H9 (cell line): ENCODE results near the gene ZC3H18. TPM values are rescaled to one million over a fixed set of nuclear protein-coding genes. Genes with fewer than 3 reads are reported as not detected.

ENCODE experiments used
- DNase-seq: peaks from one replicate; pipeline ENCODE4 v3.0.0-alpha.2; 2017
- H2AFZ ChIP-seq: one replicate; pipeline ENCODE4 v1.6.1; 2013; ENCODE audit warnings: mild to moderate bottlenecking, low read length, control low read depth, moderate library complexity
- H2AK5ac ChIP-seq: 2 replicates; pipeline ENCODE4 v1.6.1; 2013; ENCODE audit warnings: low read length, control low read depth, mixed read lengths; ENCODE audit not compliant: insufficient read length
- H2BK120ac ChIP-seq: one replicate; pipeline ENCODE4 v1.6.1; 2013; ENCODE audit warnings: low read depth, mild to moderate bottlenecking, low read length, control low read depth, inconsistent platforms; ENCODE audit not compliant: poor library complexity, severe bottlenecking
- H2BK12ac ChIP-seq: 2 replicates; pipeline ENCODE4 v1.6.1; 2013; ENCODE audit warnings: low read length, control low read depth, mixed read lengths, low read depth; ENCODE audit not compliant: insufficient read length
- H2BK15ac ChIP-seq: 2 replicates; pipeline ENCODE4 v1.6.1; 2013; ENCODE audit warnings: low read depth, low read length, control low read depth
- H2BK20ac ChIP-seq: one replicate; pipeline ENCODE4 v1.6.1; 2013; ENCODE audit warnings: low read depth, mild to moderate bottlenecking, low read length, control low read depth, inconsistent platforms; ENCODE audit not compliant: poor library complexity, severe bottlenecking
- H2BK5ac ChIP-seq: 2 replicates; pipeline ENCODE4 v1.6.1; 2013; ENCODE audit warnings: low read length, control low read depth, mixed read lengths; ENCODE audit not compliant: insufficient read length
- H3K14ac ChIP-seq: 2 replicates; pipeline ENCODE4 v1.6.1; 2013; ENCODE audit warnings: low read length, control low read depth; ENCODE audit not compliant: insufficient read depth
- H3K18ac ChIP-seq: 2 replicates; pipeline ENCODE4 v1.6.1; 2013; ENCODE audit warnings: low read depth, mild to moderate bottlenecking, mixed read lengths, low read length, control low read depth; ENCODE audit not compliant: insufficient read length
- H3K23ac ChIP-seq: 2 replicates; pipeline ENCODE4 v1.6.1; 2013; ENCODE audit warnings: low read length, control low read depth, mixed read lengths, low read depth; ENCODE audit not compliant: insufficient read length
- H3K23me2 ChIP-seq: 2 replicates; pipeline ENCODE4 v1.6.1; 2013; ENCODE audit warnings: low read depth, mild to moderate bottlenecking, mixed read lengths, low read length, control low read depth; ENCODE audit not compliant: insufficient read length, poor library complexity, severe bottlenecking
- H3K27ac ChIP-seq: 2 replicates; pipeline ENCODE4 v1.5.1; 2013; ENCODE audit warnings: low read length, control low read depth, mixed read lengths, low read depth; ENCODE audit not compliant: insufficient read length
- H3K27me3 ChIP-seq: 2 replicates; pipeline ENCODE4 v1.6.1; 2013; ENCODE audit warnings: low read length, control low read depth, inconsistent platforms; ENCODE audit not compliant: insufficient read depth
- H3K4ac ChIP-seq: 2 replicates; pipeline ENCODE4 v1.6.1; 2013; ENCODE audit warnings: low read depth, mild to moderate bottlenecking, control low read depth, inconsistent platforms, low read length, moderate library complexity
- H3K4me1 ChIP-seq: 2 replicates; pipeline ENCODE4 v1.6.1; 2013; ENCODE audit warnings: low read length, control low read depth, inconsistent platforms; ENCODE audit not compliant: insufficient read depth
- H3K4me2 ChIP-seq: 2 replicates; pipeline ENCODE4 v1.6.1; 2013; ENCODE audit warnings: low read length, control low read depth, mixed read lengths; ENCODE audit not compliant: insufficient read length, insufficient read depth
- H3K56ac ChIP-seq: 2 replicates; pipeline ENCODE4 v1.6.1; 2013; ENCODE audit warnings: low read depth, mild to moderate bottlenecking, mixed read lengths, low read length, control low read depth; ENCODE audit not compliant: insufficient read length
- H3K79me1 ChIP-seq: 2 replicates; pipeline ENCODE4 v1.6.1; 2013; ENCODE audit warnings: low read depth, mild to moderate bottlenecking, moderate library complexity, low read length, control low read depth, inconsistent platforms; ENCODE audit not compliant: insufficient read depth, poor library complexity, severe bottlenecking
- H3K79me2 ChIP-seq: 2 replicates; pipeline ENCODE4 v1.6.1; 2013; ENCODE audit warnings: low read length, control low read depth, inconsistent platforms; ENCODE audit not compliant: insufficient read depth
- H3K9ac ChIP-seq: 2 replicates; pipeline ENCODE4 v1.6.1; 2013; ENCODE audit warnings: low read length, control low read depth, mixed read lengths; ENCODE audit not compliant: insufficient read length; ENCODE audit errors: extremely low read depth
- H3K9me3 ChIP-seq: one replicate; pipeline ENCODE4 v1.6.1; 2013; ENCODE audit warnings: low read depth, low read length, inconsistent platforms; ENCODE audit not compliant: control insufficient read depth
- H3T11ph ChIP-seq: one replicate; pipeline ENCODE4 v1.6.1; 2013; ENCODE audit warnings: mild to moderate bottlenecking, low read length, control low read depth, inconsistent platforms
- H4K20me1 ChIP-seq: one replicate; pipeline ENCODE4 v1.6.1; 2013; ENCODE audit not compliant: control insufficient read depth, insufficient read length, insufficient read depth
- H4K5ac ChIP-seq: 2 replicates; pipeline ENCODE4 v1.6.1; 2013; ENCODE audit warnings: low read depth, mild to moderate bottlenecking, mixed read lengths, low read length, control low read depth; ENCODE audit not compliant: insufficient read length
- H4K8ac ChIP-seq: replicated peaks from 2 replicates; pipeline ENCODE4 v1.6.1; 2013; ENCODE audit warnings: low read length, control low read depth, mixed read lengths, low read depth; ENCODE audit not compliant: insufficient read length
- H4K91ac ChIP-seq: 2 replicates; pipeline ENCODE4 v1.6.1; 2013; ENCODE audit warnings: low read depth, mild to moderate bottlenecking, moderate library complexity, mixed read lengths, low read length, control low read depth; ENCODE audit not compliant: insufficient read length
- H3K27ac Mint-ChIP-seq, 3 experiments: 2 replicates in 2 of 3; 3 replicates in 1 of 3; pipeline ENCODE4 v1.8.0; 2020 to 2021; ENCODE audit warnings: mixed read lengths in 3 of 3, mild to moderate bottlenecking in 1 of 3, moderate library complexity in 1 of 3
- H3K27me3 Mint-ChIP-seq: 2 replicates; pipeline ENCODE4 v1.8.0; 2021; ENCODE audit warnings: low read depth, mild to moderate bottlenecking, moderate library complexity, mixed read lengths
- H3K36me3 Mint-ChIP-seq, 3 experiments: 2 replicates in 2 of 3; 3 replicates in 1 of 3; pipeline ENCODE4 v1.8.0; 2020 to 2021; ENCODE audit warnings: low read depth in 3 of 3, mixed read lengths in 3 of 3; ENCODE audit not compliant: insufficient read depth in 1 of 3
- H3K4me1 Mint-ChIP-seq, 2 experiments: 2 replicates each; pipeline ENCODE4 v1.8.0; 2020; ENCODE audit warnings: mixed read lengths in 2 of 2
- H3K4me3 Mint-ChIP-seq, 2 experiments: 2 replicates in 1 of 2; 3 replicates in 1 of 2; pipeline ENCODE4 v1.8.0; 2020 to 2021; ENCODE audit warnings: mild to moderate bottlenecking in 2 of 2, mixed read lengths in 2 of 2, moderate library complexity in 1 of 2
- H3K9me3 Mint-ChIP-seq, 2 experiments: 2 replicates in 1 of 2; 3 replicates in 1 of 2; pipeline ENCODE4 v1.8.0; 2020; ENCODE audit warnings: mild to moderate bottlenecking in 2 of 2, mixed read lengths in 2 of 2, moderate library complexity in 1 of 2
- CTCF ChIP-seq: fragments of 200-600 bp; sonication (generic); conservative IDR thresholded peaks from 3 replicates; pipeline ENCODE4 v1.8.0; 2021; ENCODE audit warnings: antibody characterized with exemption, mild to moderate bottlenecking
- whole genome bisulfite sequencing: extraction: QIAGEN DNeasy Blood & Tissue Kit; methylation state at CpG from one replicate; pipeline ENCODE4 v1.1.7; 2013; ENCODE audit warnings: missing lambda C conversion rate, low lambda C conversion rate, mixed read lengths; ENCODE audit not compliant: insufficient read length; ENCODE audit errors: extremely low coverage; 5-methylcytosine and 5-hydroxymethylcytosine counted together
- total RNA-seq: library from RNA; stranded (reverse); gene quantifications from 2 replicates; pipeline ENCODE4 v1.2.1, GENCODE V29; 2021

ZC3H18 gene
- total RNA-seq, 1 experiment from 2014 or later = 69.7 TPM

GRCh38 chr16:88649195-88649923 is 79.2 kb downstream of the ZC3H18 start:
- H3K23ac ChIP-seq = no peak overlapping the region
- H3K18ac ChIP-seq = no peak overlapping the region
- Mint-ChIP-seq H3K36me3 (peaks cover 3 to 21% (median 20%) of the 10 kb centered on the region in 3 experiments; a peak in 6 of 7 replicates), H3K27me3 (no peaks in the 10 kb centered on the region), H3K9me3 (no peaks in the 10 kb centered on the region; a peak in 1 of 5 replicates), H3K27ac (peak overlapping the region in 1 of 3 experiments; percentile 63; a peak in 2 of 7 replicates), H3K4me1 (peaks cover 8 to 12% of the 10 kb centered on the region in 2 experiments), H3K4me3 (peak overlapping the region; percentile 83 to 91)
- H4K5ac ChIP-seq = no peak overlapping the region
- H3K56ac ChIP-seq = no peak overlapping the region
- H3K23me2 ChIP-seq = peaks cover 17% of the 10 kb centered on the region
- peaks cover 3% of the 10 kb centered on the region for H3K79me1 ChIP-seq
- no peak overlapping the region for H2BK12ac ChIP-seq
- no peak overlapping the region for H3K9ac ChIP-seq
- no peak overlapping the region for H2AK5ac ChIP-seq
- H3K14ac ChIP-seq = no peak overlapping the region
- no peak overlapping the region for H2BK20ac ChIP-seq
- no peaks in the 10 kb centered on the region for H4K20me1 ChIP-seq
- H3K79me2 ChIP-seq = no peaks in the 10 kb centered on the region
- no peak for DNase-seq
- no peak overlapping the region for H4K8ac ChIP-seq
- H2BK15ac ChIP-seq = no peak overlapping the region
- TF ChIP-seq CTCF = no peak
- H4K91ac ChIP-seq = no peak overlapping the region
- H3K4ac ChIP-seq = no peak overlapping the region
- no peak overlapping the region for H3K27ac ChIP-seq
- no peaks in the 10 kb centered on the region for H3K9me3 ChIP-seq
- no peak overlapping the region for H2BK5ac ChIP-seq
- no peak overlapping the region for H3T11ph ChIP-seq
- WGBS = no CpG with 5 or more reads among the region's 20 CpGs
- H2AFZ ChIP-seq = no peak overlapping the region
- peak overlapping the region; percentile 66 for H3K4me2 ChIP-seq
- no peak overlapping the region for H2BK120ac ChIP-seq
- no peaks in the 10 kb centered on the region for H3K27me3 ChIP-seq
- H3K4me1 ChIP-seq = no peaks in the 10 kb centered on the region; the same call in 1 of the 2 replicates
